Parathyroid adenoma (tissue), 2 donors: ENCODE data around the gene MAP2K5.

Experiments
- H2AFZ ChIP-seq: fragments of 300-600 bp; sonication (generic); one replicate; pipeline ENCODE4 v1.7.0; 2017; ENCODE audit warnings: antibody characterized with exemption, mild to moderate bottlenecking
- H3K27ac ChIP-seq: fragments of 300-600 bp; sonication (generic); one replicate; pipeline ENCODE4 v1.7.0; 2017
- H3K27me3 ChIP-seq: fragments of 300-600 bp; sonication (generic); one replicate; pipeline ENCODE4 v1.7.0; 2017; ENCODE audit warnings: low read length; ENCODE audit not compliant: control insufficient read depth, insufficient read depth
- H3K36me3 ChIP-seq: fragments of 300-600 bp; sonication (generic); one replicate; pipeline ENCODE4 v1.7.0; 2017; ENCODE audit warnings: low read length; ENCODE audit not compliant: control insufficient read depth, insufficient read depth
- H3K4me1 ChIP-seq: fragments of 300-600 bp; sonication (generic); one replicate; pipeline ENCODE4 v1.7.0; 2017; ENCODE audit warnings: control low read depth
- H3K4me2 ChIP-seq: fragments of 300-600 bp; sonication (generic); one replicate; pipeline ENCODE4 v1.7.0; 2017; ENCODE audit warnings: low read length
- H3K4me3 ChIP-seq: fragments of 300-600 bp; sonication (generic); one replicate; pipeline ENCODE4 v1.7.0; 2017; ENCODE audit warnings: low read depth, low read length
- H3K79me2 ChIP-seq: fragments of 300-600 bp; sonication (generic); one replicate; pipeline ENCODE4 v1.7.0; 2017; ENCODE audit warnings: control low read depth
- H3K9ac ChIP-seq: fragments of 300-600 bp; sonication (generic); one replicate; pipeline ENCODE4 v1.7.0; 2017; ENCODE audit warnings: mild to moderate bottlenecking
- H3K9me3 ChIP-seq: fragments of 300-600 bp; sonication (generic); one replicate; pipeline ENCODE4 v1.7.0; 2017; ENCODE audit warnings: low read length; ENCODE audit not compliant: control insufficient read depth
- TF ChIP-seq, protein P1 (sequence below): fragments of 300-600 bp; sonication (generic); IDR thresholded peaks from one replicate; pipeline ENCODE4 v1.7.0; 2017; ENCODE audit warnings: antibody characterized with exemption, mild to moderate bottlenecking
- donor health status: primary hyperparathyroidism.

Gene MAP2K5

DNA sequence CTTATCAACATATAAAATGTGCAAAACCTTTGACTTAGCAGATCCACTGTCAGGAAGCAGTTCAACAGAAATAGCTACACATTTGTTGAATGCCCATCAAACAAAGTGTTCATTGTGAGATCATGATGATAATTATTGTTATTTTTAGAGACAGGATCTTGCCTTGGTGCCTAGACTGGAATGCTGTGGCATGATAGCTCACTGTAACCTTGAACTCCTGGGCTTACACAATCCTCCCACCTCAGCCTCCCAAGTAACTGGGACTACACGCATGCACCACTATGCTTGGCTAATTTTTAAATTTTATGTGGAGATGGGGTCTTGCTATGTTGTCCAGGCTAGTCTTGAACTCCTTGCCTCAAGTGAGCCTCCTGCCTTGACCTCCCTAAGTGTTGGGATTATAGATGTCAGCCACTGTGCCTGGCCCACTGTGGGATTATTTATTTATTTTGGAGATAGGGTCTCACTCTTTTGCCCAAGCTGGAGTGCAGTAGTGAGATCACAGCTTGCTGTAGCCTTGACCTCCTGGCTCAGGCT, 8.8 kb downstream of the MAP2K5 start:
- no peak overlapping the region for H2AFZ ChIP-seq
- TF ChIP-seq, protein P1, sequence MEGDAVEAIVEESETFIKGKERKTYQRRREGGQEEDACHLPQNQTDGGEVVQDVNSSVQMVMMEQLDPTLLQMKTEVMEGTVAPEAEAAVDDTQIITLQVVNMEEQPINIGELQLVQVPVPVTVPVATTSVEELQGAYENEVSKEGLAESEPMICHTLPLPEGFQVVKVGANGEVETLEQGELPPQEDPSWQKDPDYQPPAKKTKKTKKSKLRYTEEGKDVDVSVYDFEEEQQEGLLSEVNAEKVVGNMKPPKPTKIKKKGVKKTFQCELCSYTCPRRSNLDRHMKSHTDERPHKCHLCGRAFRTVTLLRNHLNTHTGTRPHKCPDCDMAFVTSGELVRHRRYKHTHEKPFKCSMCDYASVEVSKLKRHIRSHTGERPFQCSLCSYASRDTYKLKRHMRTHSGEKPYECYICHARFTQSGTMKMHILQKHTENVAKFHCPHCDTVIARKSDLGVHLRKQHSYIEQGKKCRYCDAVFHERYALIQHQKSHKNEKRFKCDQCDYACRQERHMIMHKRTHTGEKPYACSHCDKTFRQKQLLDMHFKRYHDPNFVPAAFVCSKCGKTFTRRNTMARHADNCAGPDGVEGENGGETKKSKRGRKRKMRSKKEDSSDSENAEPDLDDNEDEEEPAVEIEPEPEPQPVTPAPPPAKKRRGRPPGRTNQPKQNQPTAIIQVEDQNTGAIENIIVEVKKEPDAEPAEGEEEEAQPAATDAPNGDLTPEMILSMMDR: no peak
- H3K27ac ChIP-seq: no peak overlapping the region
- H3K4me2 ChIP-seq: no peak overlapping the region
- no peaks in the 10 kb centered on the region for H3K9me3 ChIP-seq
- H3K27me3 ChIP-seq: no peaks in the 10 kb centered on the region
- H3K9ac ChIP-seq: no peak overlapping the region
- H3K79me2 ChIP-seq: no peaks in the 10 kb centered on the region
- H3K4me3 ChIP-seq: no peak overlapping the region
- H3K4me1 ChIP-seq: peaks cover 2% of the 10 kb centered on the region
- H3K36me3 ChIP-seq: no peaks in the 10 kb centered on the region

DNA sequence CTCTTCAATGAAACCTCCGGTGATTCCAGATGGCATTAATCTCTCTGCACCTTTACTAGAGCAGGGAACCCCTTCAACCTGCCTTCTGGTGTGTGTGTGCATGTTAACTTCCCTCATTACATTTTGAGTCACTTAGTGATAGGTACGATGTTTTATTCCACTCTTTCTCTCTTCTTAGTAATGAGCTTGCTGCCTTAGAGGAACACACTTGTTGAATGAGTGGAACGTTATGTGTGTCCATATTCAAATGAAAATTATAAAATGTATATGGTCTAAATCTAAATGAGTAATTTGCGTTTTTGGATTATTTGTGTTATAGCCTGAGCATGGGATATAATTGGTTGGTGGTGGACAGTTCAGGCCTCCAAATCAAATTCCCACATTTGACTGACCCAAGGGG, 12.1 kb downstream of the MAP2K5 start:
- Histone ChIP-seq H3K4me3 (no peak overlapping the region), H3K9me3 (no peaks in the 10 kb centered on the region), H3K4me2 (no peak overlapping the region), H2AFZ (no peak overlapping the region), H3K79me2 (peaks cover 3% of the 10 kb centered on the region), H3K27ac (no peak overlapping the region), H3K36me3 (no peaks in the 10 kb centered on the region), H3K4me1 (peaks cover 2% of the 10 kb centered on the region), H3K27me3 (no peaks in the 10 kb centered on the region), H3K9ac (no peak overlapping the region)
- TF ChIP-seq, protein P1: no peak

DNA sequence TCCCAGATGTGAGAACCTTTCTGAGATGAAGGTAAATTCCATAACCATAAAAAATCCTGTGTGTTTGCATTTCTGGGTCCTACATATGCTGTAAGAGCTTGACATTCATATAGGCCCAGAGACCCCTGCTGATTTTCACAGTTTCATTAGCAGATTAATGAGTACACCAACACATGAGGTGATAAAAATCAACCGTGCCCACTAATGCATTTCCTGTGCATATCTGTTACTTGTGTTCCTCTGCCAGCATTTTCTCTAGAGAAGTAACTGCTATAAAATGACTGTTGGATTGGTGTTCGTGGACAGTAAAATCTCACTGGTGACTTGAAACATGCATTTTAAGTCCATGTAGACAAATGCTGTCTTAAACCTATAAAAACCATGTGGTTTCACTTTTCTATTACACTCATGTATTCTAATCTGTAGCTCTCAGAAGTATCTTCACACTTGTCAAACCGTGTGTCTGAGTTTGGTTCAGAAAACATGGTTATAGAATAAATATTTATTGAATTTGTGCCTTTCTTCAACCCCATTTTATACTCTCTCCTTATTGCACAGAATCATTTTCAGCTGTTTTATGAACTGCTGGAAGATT, 14.6 kb downstream of the MAP2K5 start:
- no peaks in the 10 kb centered on the region for H3K36me3 ChIP-seq
- TF ChIP-seq, protein P1: no peak

DNA sequence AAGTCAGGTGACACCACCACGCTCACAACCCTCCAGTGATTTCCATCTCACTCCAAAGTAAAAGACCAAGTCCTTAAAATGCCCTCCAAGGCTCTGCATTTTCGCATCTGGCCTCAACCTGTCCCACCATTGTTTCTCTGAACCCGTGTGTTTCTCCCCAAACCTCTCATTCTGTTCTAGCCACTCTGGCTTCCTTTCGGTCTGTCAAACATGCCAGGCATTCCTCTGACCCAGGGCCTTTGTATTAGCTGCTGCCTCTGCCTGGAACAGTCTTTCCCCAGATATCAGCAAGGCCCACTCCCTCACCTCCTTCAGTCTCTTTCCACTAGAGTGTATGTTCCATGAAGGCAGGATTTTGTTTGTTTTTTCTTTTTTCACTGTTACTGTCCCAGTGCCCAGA, 16.0 kb downstream of the MAP2K5 start:
- Histone ChIP-seq H3K27me3 (no peaks in the 10 kb centered on the region), H3K4me3 (no peak overlapping the region), H3K27ac (no peak overlapping the region), H3K4me1 (peaks cover 8% of the 10 kb centered on the region), H3K79me2 (peaks cover 3% of the 10 kb centered on the region), H3K9me3 (no peaks in the 10 kb centered on the region), H3K4me2 (no peak overlapping the region), H2AFZ (no peak overlapping the region), H3K9ac (no peak overlapping the region), H3K36me3 (no peaks in the 10 kb centered on the region)
- TF ChIP-seq, protein P1: no peak

More for the DNA sequence above, 14.6 kb downstream of the MAP2K5 start:
- Histone ChIP-seq H3K27me3 (no peaks in the 10 kb centered on the region), H3K4me1 (peaks cover 5% of the 10 kb centered on the region), H3K4me3 (no peak overlapping the region), H3K9me3 (no peaks in the 10 kb centered on the region), H2AFZ (no peak overlapping the region), H3K27ac (no peak overlapping the region), H3K79me2 (peaks cover 3% of the 10 kb centered on the region), H3K9ac (no peak overlapping the region), H3K4me2 (no peak overlapping the region)

DNA sequence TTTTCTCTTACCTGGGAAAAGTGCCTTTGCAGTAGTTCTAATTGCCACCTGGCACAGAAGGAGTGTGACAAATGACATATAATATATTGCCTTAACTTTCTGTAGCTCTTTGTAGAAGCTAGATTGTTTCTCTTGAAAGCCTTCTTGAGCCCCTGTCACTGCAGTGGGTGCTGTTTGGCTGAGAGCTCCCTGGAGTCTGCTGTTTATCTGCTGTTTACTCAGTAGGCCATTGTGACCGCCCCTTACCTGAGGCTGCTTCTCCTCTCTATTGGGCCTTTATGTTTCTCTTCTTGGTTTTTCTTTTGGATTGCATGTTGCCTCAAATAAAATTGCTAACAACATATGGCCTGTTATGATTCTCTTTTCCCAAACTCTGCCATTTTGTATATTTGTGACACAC, 16.7 kb downstream of the MAP2K5 start:
- H3K79me2 ChIP-seq: peaks cover 3% of the 10 kb centered on the region
- H3K27ac ChIP-seq: no peak overlapping the region
- no peak overlapping the region for H3K4me2 ChIP-seq
- H3K4me1 ChIP-seq: peaks cover 8% of the 10 kb centered on the region
- no peak overlapping the region for H3K9ac ChIP-seq
- H3K4me3 ChIP-seq: no peak overlapping the region
- no peak overlapping the region for H2AFZ ChIP-seq
- no peaks in the 10 kb centered on the region for H3K27me3 ChIP-seq
- no peaks in the 10 kb centered on the region for H3K36me3 ChIP-seq
- TF ChIP-seq, protein P1: no peak
- H3K9me3 ChIP-seq: no peaks in the 10 kb centered on the region
